Erythroblast (primary cell): ENCODE measurements around the gene STRIP1.
A peak's percentile ranks its signal among the peaks of the same experiment; 100 is the strongest.
"Not testable (repeated sequence)": the region's sequence is repeated elsewhere in the genome, so short reads cannot be mapped to it uniquely, and the experiment has no call there.

Experiments
- DNase-seq, 2 experiments: peaks; one replicate each; lab custom pipeline; 2025; lab: John Stamatoyannopoulos, UW
- GATA1 ChIP-seq: IDR thresholded peaks from 2 replicates; pipeline ENCODE4 v1.6.1; 2011; ENCODE audit warnings: low read depth, mild to moderate bottlenecking, control low read depth, low read length, moderate library complexity
- POLR2A ChIP-seq: IDR thresholded peaks from 2 replicates; pipeline ENCODE4 v1.6.1; 2011; ENCODE audit warnings: mild to moderate bottlenecking, low read length

Gene STRIP1

GRCh38 chr1:110021285-110021684 lies 13.1 kb upstream of the STRIP1 start:
- TF ChIP-seq POLR2A (no peak), GATA1 (no peak)
- no peak for DNase-seq

GRCh38 chr1:110024613-110025012 lies 9.8 kb upstream of the STRIP1 start:
- no peak for DNase-seq
- TF ChIP-seq POLR2A, result no peak
- no peak for TF ChIP-seq GATA1

- DNase-seq, result not testable (repeated sequence)
These were observed 3.7 kb upstream of the STRIP1 start for GRCh38 chr1:110030687-110031086.

GRCh38 chr1:110032327-110032726 lies 2.1 kb upstream of the STRIP1 start:
- no peak for TF ChIP-seq POLR2A
- TF ChIP-seq GATA1, result no peak

GRCh38 chr1:110033421-110033820 lies 1.0 kb upstream of the STRIP1 start:
- TF ChIP-seq GATA1 (no peak), POLR2A (no peak)
- DNase-seq, result peak in 1 of 2 experiments; percentile 47

More at GRCh38 chr1:110032327-110032726, 2.1 kb upstream of the STRIP1 start:
- DNase-seq, result no peak

GRCh38 chr1:110034040-110034450 lies 379 bp upstream of the STRIP1 start:
- DNase-seq, result no peak
- TF ChIP-seq GATA1 (no peak), POLR2A (no peak)

GRCh38 chr1:110035236-110035752 lies 870 bp downstream of the STRIP1 start:
- TF ChIP-seq POLR2A (no peak), GATA1 (no peak)
- no peak for DNase-seq

GRCh38 chr1:110038271-110038670 lies 3.8 kb downstream of the STRIP1 start:
- TF ChIP-seq GATA1 (no peak), POLR2A (no peak)
- no peak for DNase-seq

GRCh38 chr1:110039641-110040040 lies 5.2 kb downstream of the STRIP1 start:
- no peak for TF ChIP-seq POLR2A
- TF ChIP-seq GATA1, result no peak
- peak in 1 of 2 experiments; percentile 8 for DNase-seq

GRCh38 chr1:110040548-110040947 lies 6.1 kb downstream of the STRIP1 start:
- TF ChIP-seq GATA1, result no peak

GRCh38 chr1:110043016-110043415 lies 8.6 kb downstream of the STRIP1 start:
- TF ChIP-seq POLR2A (no peak), GATA1 (no peak)
- no peak for DNase-seq

More at GRCh38 chr1:110040548-110040947, 6.1 kb downstream of the STRIP1 start:
- peak in 1 of 2 experiments; percentile 22 for DNase-seq

GRCh38 chr1:110047463-110047862 lies 13.0 kb downstream of the STRIP1 start:
- no peak for TF ChIP-seq GATA1
- TF ChIP-seq POLR2A, result no peak
- DNase-seq, result no peak

GRCh38 chr1:110048240-110048639 lies 13.8 kb downstream of the STRIP1 start:
- DNase-seq, result no peak
- TF ChIP-seq GATA1, result no peak
- no peak for TF ChIP-seq POLR2A

GRCh38 chr1:110048923-110049601 lies 14.6 kb downstream of the STRIP1 start:
- no peak for DNase-seq
- TF ChIP-seq POLR2A, result no peak
- TF ChIP-seq GATA1, result no peak
